Esophagus squamous epithelium (tissue), 5 donors: ENCODE results near the gene LENG8. TPM values are rescaled to one million over a fixed set of nuclear protein-coding genes. Genes with fewer than 3 reads are reported as not detected.
"Not testable (repeated sequence)": the region's sequence is repeated elsewhere in the genome, so short reads cannot be mapped to it uniquely, and the experiment has no call there.

Experiments
- DNase-seq: peaks from one replicate; lab custom pipeline; 2025; lab: John Stamatoyannopoulos, UW
- H3K27ac ChIP-seq, 4 donors: fragments of 200-600 bp; sonication (generic); one replicate each; pipeline ENCODE4 v1.5.1; 2016 to 2019; ENCODE audit warnings: mild to moderate bottlenecking in 1 of 4
- H3K27me3 ChIP-seq, 4 donors: fragments of 200-600 bp; sonication (generic); 1 replicate in 3 of 4; 2 replicates in 1 of 4; pipeline versions ENCODE4 v1.5.1 to v1.6.0; 2017 to 2021; ENCODE audit warnings: antibody characterized with exemption in 1 of 4
- H3K36me3 ChIP-seq, 3 donors: fragments of 200-600 bp; sonication (generic); one replicate each; pipeline ENCODE4 v1.5.1; 2016 to 2019
- H3K4me1 ChIP-seq, 3 donors: fragments of 200-600 bp; sonication (generic); one replicate each; pipeline ENCODE4 v1.5.1; 2017 to 2019
- H3K4me3 ChIP-seq, 4 donors: fragments of 200-600 bp; sonication (generic); 1 replicate in 3 of 4; 2 replicates in 1 of 4; pipeline ENCODE4 v1.5.1; 2016 to 2019; ENCODE audit warnings: mild to moderate bottlenecking in 2 of 4, moderate library complexity in 1 of 4
- H3K9me3 ChIP-seq, 3 donors: fragments of 200-600 bp; sonication (generic); one replicate each; pipeline ENCODE4 v1.5.1; 2016 to 2019
- CTCF ChIP-seq, 6 experiments: fragments of 450-650 bp in 4 of 6; fragments of 200-600 bp in 2 of 6; sonication (generic) in 2 of 6; IDR thresholded peaks; one replicate each; pipeline ENCODE4 v1.5.1; 2016 to 2019; ENCODE audit warnings: antibody characterized with exemption in 6 of 6, mild to moderate bottlenecking in 4 of 6, moderate library complexity in 4 of 6
- POLR2A ChIP-seq, 4 donors: fragments of 450-650 bp; IDR thresholded peaks; one replicate each; pipeline ENCODE4 v1.6.1; 2017; ENCODE audit warnings: antibody characterized with exemption in 4 of 4, mild to moderate bottlenecking in 4 of 4, moderate library complexity in 3 of 4
- WGBS, 2 donors: methylation state at CpG; one replicate each; pipeline ENCODE4 v1.1.5; 2018; 5-methylcytosine and 5-hydroxymethylcytosine counted together
- intact Hi-C: fragments of 100-400 bp; cut with DNase I; formaldehyde crosslinking; loops from one replicate; pipeline ENCODE4 v1.15.0; 2022
- total RNA-seq, 4 donors: library from RNA; depleted of rRNA; stranded (reverse); fragments of >200 nt; gene quantifications; one replicate each; pipeline ENCODE4 v1.1.0, GENCODE V29; 2016
- donor health status: DM: yes; HTN: yes; CAD: no.

The LENG8 gene
- total RNA-seq, 4 donors from 2014 or later = 22.9 to 95.2 (median 49.6) TPM

GRCh38 chr19:54484451-54484850, 35.5 kb downstream of the LENG8 start:
- WGBS, 2 donors = 70 to 78% methylated on average over 10 of the region's 10 CpGs
- H3K27ac ChIP-seq = no peak overlapping the region
- intact Hi-C loops = loop anchor here (5.0 kb wide), 1 partner anchor 193 kb away; no protein-coding TSS in a partner anchor

GRCh38 chr19:54485851-54486250, 36.9 kb downstream of the LENG8 start:
- peaks cover 0 to 5% (median 2%) of the 10 kb centered on the region in 3 donors for H3K4me1 ChIP-seq
- no peak for DNase-seq
- 57 to 62% methylated on average over 4 to 5 of the region's 5 CpGs for WGBS, 2 donors
- peaks cover 0 to 18% (median 0%) of the 10 kb centered on the region in 4 donors for H3K27me3 ChIP-seq
- no peaks in the 10 kb centered on the region for H3K36me3 ChIP-seq
- TF ChIP-seq POLR2A (IDR thresholded peaks at IDR 0.05) = no peak
- TF ChIP-seq CTCF (IDR thresholded peaks at IDR 0.05) = no peak
- H3K27ac ChIP-seq = no peak overlapping the region
- no peak overlapping the region for H3K4me3 ChIP-seq
- H3K9me3 ChIP-seq = no peaks in the 10 kb centered on the region
- intact Hi-C loops = no loop called here

More at GRCh38 chr19:54484451-54484850, 35.5 kb downstream of the LENG8 start:
- TF ChIP-seq CTCF (IDR thresholded peaks at IDR 0.05) = no peak
- TF ChIP-seq POLR2A (IDR thresholded peaks at IDR 0.05) = no peak
- no peak for DNase-seq
- H3K4me3 ChIP-seq = no peak overlapping the region
- no peaks in the 10 kb centered on the region for H3K36me3 ChIP-seq
- peaks cover 0 to 32% (median 0%) of the 10 kb centered on the region in 4 donors for H3K27me3 ChIP-seq
- H3K9me3 ChIP-seq = no peaks in the 10 kb centered on the region
- peaks cover 0 to 5% (median 2%) of the 10 kb centered on the region in 3 donors for H3K4me1 ChIP-seq

DNA sequence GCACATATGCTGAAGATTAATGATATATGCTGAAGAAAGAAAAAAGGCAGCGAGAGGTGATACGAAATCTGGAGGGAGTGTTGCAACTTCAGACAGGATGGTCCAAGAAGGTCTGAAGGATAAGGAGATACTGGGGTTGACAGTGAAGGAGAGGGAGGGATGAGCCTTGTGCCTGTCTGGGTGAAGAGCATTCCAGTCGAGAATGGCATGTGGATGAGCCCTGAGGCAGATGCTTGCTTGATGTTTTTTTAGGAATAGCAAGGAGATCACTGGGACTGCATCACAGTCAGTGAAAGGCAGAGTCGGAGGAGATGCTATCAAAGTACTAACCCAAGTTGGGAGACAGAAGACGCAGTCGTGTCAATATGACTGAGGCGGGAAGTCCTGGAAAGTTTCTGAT, 40.3 kb downstream of the LENG8 start:
- H3K36me3 ChIP-seq = no peaks in the 10 kb centered on the region
- 59 to 74% methylated on average over 7 of the region's 7 CpGs for WGBS, 2 donors
- no peak for TF ChIP-seq CTCF (IDR thresholded peaks at IDR 0.05)
- TF ChIP-seq POLR2A (IDR thresholded peaks at IDR 0.05) = no peak
- intact Hi-C loops = no loop called here
- no peaks in the 10 kb centered on the region for H3K4me1 ChIP-seq
- no peak overlapping the region for H3K4me3 ChIP-seq
- H3K27ac ChIP-seq = no peak overlapping the region
- no peak for DNase-seq
- no peaks in the 10 kb centered on the region for H3K9me3 ChIP-seq
- peaks cover 0 to 29% (median 0%) of the 10 kb centered on the region in 4 donors for H3K27me3 ChIP-seq

- TF ChIP-seq CTCF (IDR thresholded peaks at IDR 0.05) (no peak), POLR2A (IDR thresholded peaks at IDR 0.05) (no peak)
- H3K4me1 ChIP-seq = no peaks in the 10 kb centered on the region
- no peak overlapping the region for H3K27ac ChIP-seq
- intact Hi-C loops = no loop called here
- H3K9me3 ChIP-seq = no peaks in the 10 kb centered on the region
- H3K4me3 ChIP-seq = no peak overlapping the region
- DNase-seq = no peak
- peaks cover 0 to 29% (median 0%) of the 10 kb centered on the region in 4 donors for H3K27me3 ChIP-seq
- WGBS, 2 donors = 51 to 77% methylated on average over 9 of the region's 9 CpGs
- no peaks in the 10 kb centered on the region for H3K36me3 ChIP-seq
These were observed 40.8 kb downstream of the LENG8 start for GRCh38 chr19:54489766-54490165.

- H3K27me3 ChIP-seq = peaks cover 0 to 44% (median 0%) of the 10 kb centered on the region in 4 donors
These were observed 43.6 kb downstream of the LENG8 start for GRCh38 chr19:54492568-54492967.

GRCh38 chr19:54493056-54493455, 44.1 kb downstream of the LENG8 start:
- H3K27me3 ChIP-seq = peaks cover 0 to 44% (median 0%) of the 10 kb centered on the region in 4 donors
- H3K9me3 ChIP-seq, H3K4me3 ChIP-seq, H3K36me3 ChIP-seq, H3K27ac ChIP-seq, intact Hi-C loops, DNase-seq, H3K4me1 ChIP-seq: not testable (repeated sequence)
- 51 to 86% methylated on average over 4 of the region's 5 CpGs for WGBS, 2 donors

More at GRCh38 chr19:54492568-54492967, 43.6 kb downstream of the LENG8 start:
- no peak for TF ChIP-seq POLR2A (IDR thresholded peaks at IDR 0.05)
- TF ChIP-seq CTCF (IDR thresholded peaks at IDR 0.05) = no peak
- intact Hi-C loops = no loop called here
- H3K4me3 ChIP-seq = no peak overlapping the region
- H3K9me3 ChIP-seq = no peaks in the 10 kb centered on the region
- DNase-seq = no peak
- H3K4me1 ChIP-seq = no peaks in the 10 kb centered on the region
- no peaks in the 10 kb centered on the region for H3K36me3 ChIP-seq
- H3K27ac ChIP-seq = no peak overlapping the region
- WGBS, 2 donors = 77 to 83% methylated on average over 8 to 11 of the region's 18 CpGs
